HEK293 (cell line): ENCODE data around the gene SNTN.

Experiments used
- CTCF ChIA-PET: fragments of 350-600 bp; formaldehyde crosslinking; extraction: SDS; loops from one replicate; lab custom pipeline; 2021; ENCODE audit warnings: antibody characterized with exemption; lab: Yijun Ruan, JAX
- POLR2A ChIA-PET: fragments of 300-600 bp; formaldehyde crosslinking; extraction: SDS; loops from one replicate; lab custom pipeline; 2020; ENCODE audit warnings: antibody characterized with exemption, inconsistent platforms; lab: Yijun Ruan, JAX
- H3K27ac ChIP-seq: fragments of 200-500 bp; sonication (Bioruptor generic); 2 replicates; pipeline ENCODE4 v1.5.1; 2014; ENCODE audit warnings: low read depth, low read length, control low read depth, inconsistent platforms; ENCODE audit errors: extremely low read depth
- H3K36me3 ChIP-seq, 2 experiments: fragments of 200-500 bp in 1 of 2; sonication (Bioruptor generic) in 1 of 2; 1 replicate in 1 of 2; 2 replicates in 1 of 2; pipeline ENCODE4 v1.5.1; 2014 to 2017; ENCODE audit warnings: inconsistent platforms in 2 of 2, low read length in 2 of 2; ENCODE audit not compliant: control insufficient read depth in 2 of 2, insufficient read depth in 1 of 2
- H3K4me1 ChIP-seq: fragments of 200-500 bp; sonication (Bioruptor generic); 2 replicates; pipeline ENCODE4 v1.5.1; 2014; ENCODE audit warnings: mild to moderate bottlenecking, low read length, inconsistent platforms; ENCODE audit not compliant: control insufficient read depth, insufficient read depth
- H3K4me3 ChIP-seq: 2 replicates; pipeline ENCODE4 v1.5.1; 2011; ENCODE audit warnings: low read depth, mild to moderate bottlenecking, control low read depth, low read length, moderate library complexity
- H3K9me3 ChIP-seq: fragments of 200-500 bp; sonication (Bioruptor generic); 2 replicates; pipeline ENCODE4 v1.5.1; 2014; ENCODE audit warnings: low read depth, low read length, inconsistent platforms; ENCODE audit not compliant: control insufficient read depth, insufficient read depth
- BCL11B ChIP-seq: fragments of 450-650 bp; formaldehyde crosslinking; IDR thresholded peaks from 2 replicates; pipeline ENCODE4 v1.5.1; 2016; ENCODE audit warnings: low read depth, missing biosample characterization, missing genetic modification characterization
- GLI2 ChIP-seq: fragments of 450-650 bp; formaldehyde crosslinking; IDR thresholded peaks from 2 replicates; pipeline ENCODE4; 2017; ENCODE audit warnings: missing biosample characterization, missing genetic modification characterization, low read depth, borderline replicate concordance
- GLIS1 ChIP-seq: fragments of 450-650 bp; formaldehyde crosslinking; IDR thresholded peaks from 2 replicates; pipeline ENCODE4 v1.5.1; 2016; ENCODE audit warnings: missing biosample characterization, missing genetic modification characterization
- MEIS1 ChIP-seq: sonication (generic); formaldehyde crosslinking; IDR thresholded peaks from 2 replicates; pipeline ENCODE4 v1.8.1; 2022; ENCODE audit warnings: missing genetic modification reagents, mild to moderate bottlenecking, borderline replicate concordance
- SALL2 ChIP-seq: fragments of 450-650 bp; formaldehyde crosslinking; IDR thresholded peaks from 2 replicates; pipeline ENCODE4 v1.5.0; 2017; ENCODE audit warnings: missing biosample characterization, mild to moderate bottlenecking, missing genetic modification characterization, borderline replicate concordance
- SCRT1 ChIP-seq: fragments of 450-650 bp; formaldehyde crosslinking; IDR thresholded peaks from 2 replicates; pipeline ENCODE4 v1.5.1; 2016; ENCODE audit warnings: missing biosample characterization, missing genetic modification characterization, borderline replicate concordance
- TRIM28 ChIP-seq: IDR thresholded peaks from 2 replicates; pipeline ENCODE4 v1.6.1; 2011; ENCODE audit warnings: low read length, control low read depth, borderline replicate concordance
- ZBTB1 ChIP-seq: fragments of 450-650 bp; formaldehyde crosslinking; IDR thresholded peaks from 2 replicates; pipeline ENCODE4 v1.5.1; 2016; ENCODE audit warnings: missing biosample characterization, missing genetic modification characterization
- ZBTB8A ChIP-seq: fragments of 450-650 bp; formaldehyde crosslinking; IDR thresholded peaks from 2 replicates; pipeline ENCODE4 v1.5.1; 2016; ENCODE audit warnings: missing biosample characterization, missing genetic modification characterization
- ZFP41 ChIP-seq: fragments of 450-650 bp; formaldehyde crosslinking; IDR thresholded peaks from 2 replicates; pipeline ENCODE4 v1.5.1; 2016; ENCODE audit warnings: missing biosample characterization, missing genetic modification characterization, borderline replicate concordance
- ZIC2 ChIP-seq: fragments of 450-650 bp; formaldehyde crosslinking; IDR thresholded peaks from 2 replicates; pipeline ENCODE4 v1.5.1; 2016; ENCODE audit warnings: missing biosample characterization, missing genetic modification characterization
- ZNF138 ChIP-seq: fragments of 450-650 bp; formaldehyde crosslinking; IDR thresholded peaks from 2 replicates; pipeline ENCODE4 v1.5.1; 2016; ENCODE audit warnings: missing biosample characterization, missing genetic modification characterization, borderline replicate concordance
- ZNF155 ChIP-seq: fragments of 450-650 bp; formaldehyde crosslinking; IDR thresholded peaks from 2 replicates; pipeline ENCODE4 v1.5.1; 2016; ENCODE audit warnings: missing biosample characterization, missing genetic modification characterization
- ZNF175 ChIP-seq: fragments of 450-650 bp; formaldehyde crosslinking; IDR thresholded peaks from 2 replicates; pipeline ENCODE4 v1.5.1; 2016; ENCODE audit warnings: missing biosample characterization, missing genetic modification characterization
- ZNF211 ChIP-seq: fragments of 450-650 bp; formaldehyde crosslinking; IDR thresholded peaks from 2 replicates; pipeline ENCODE4 v1.5.1; 2016; ENCODE audit warnings: low read depth, missing biosample characterization, missing genetic modification characterization
- ZNF239 ChIP-seq: fragments of 450-650 bp; formaldehyde crosslinking; IDR thresholded peaks from 2 replicates; pipeline ENCODE4 v1.5.1; 2016; ENCODE audit warnings: missing biosample characterization, missing genetic modification characterization
- ZNF266 ChIP-seq: fragments of 450-650 bp; formaldehyde crosslinking; IDR thresholded peaks from 2 replicates; pipeline ENCODE4 v1.5.1; 2016; ENCODE audit warnings: missing biosample characterization, missing genetic modification characterization, low read depth
- ZNF292 ChIP-seq: fragments of 450-650 bp; formaldehyde crosslinking; IDR thresholded peaks from 2 replicates; pipeline ENCODE4 v1.5.1; 2016; ENCODE audit warnings: low read depth, missing biosample characterization, missing genetic modification characterization, borderline replicate concordance
- ZNF302 ChIP-seq: fragments of 450-650 bp; formaldehyde crosslinking; IDR thresholded peaks from 2 replicates; pipeline ENCODE4 v1.5.1; 2016; ENCODE audit warnings: missing biosample characterization, missing genetic modification characterization, low read depth
- ZNF311 ChIP-seq: fragments of 450-650 bp; formaldehyde crosslinking; IDR thresholded peaks from 2 replicates; pipeline ENCODE4 v1.5.1; 2017; ENCODE audit warnings: missing biosample characterization, missing genetic modification characterization, borderline replicate concordance
- ZNF350 ChIP-seq: fragments of 450-650 bp; formaldehyde crosslinking; IDR thresholded peaks from 2 replicates; pipeline ENCODE4 v1.5.0; 2017; ENCODE audit warnings: missing biosample characterization, mild to moderate bottlenecking, missing genetic modification characterization
- ZNF416 ChIP-seq: fragments of 450-650 bp; formaldehyde crosslinking; IDR thresholded peaks from 2 replicates; pipeline ENCODE4 v1.5.1; 2016; ENCODE audit warnings: missing biosample characterization, missing genetic modification characterization
- ZNF473 ChIP-seq: fragments of 450-650 bp; formaldehyde crosslinking; IDR thresholded peaks from 2 replicates; pipeline ENCODE4 v1.5.1; 2017; ENCODE audit warnings: missing biosample characterization, missing genetic modification characterization
- ZNF501 ChIP-seq: fragments of 450-650 bp; formaldehyde crosslinking; IDR thresholded peaks from 2 replicates; pipeline ENCODE4 v1.5.1; 2016; ENCODE audit warnings: missing biosample characterization, missing genetic modification characterization
- ZNF514 ChIP-seq: fragments of 450-650 bp; formaldehyde crosslinking; IDR thresholded peaks from 2 replicates; pipeline ENCODE4 v1.5.1; 2016; ENCODE audit warnings: missing biosample characterization, missing genetic modification characterization
- ZNF544 ChIP-seq: fragments of 450-650 bp; formaldehyde crosslinking; IDR thresholded peaks from 2 replicates; pipeline ENCODE4 v1.5.0; 2017; ENCODE audit warnings: missing biosample characterization, missing genetic modification characterization
- ZNF585B ChIP-seq: fragments of 450-650 bp; formaldehyde crosslinking; IDR thresholded peaks from 2 replicates; pipeline ENCODE4 v1.5.1; 2016; ENCODE audit warnings: missing biosample characterization, missing genetic modification characterization
- ZNF596 ChIP-seq: fragments of 450-650 bp; IDR thresholded peaks from 2 replicates; pipeline ENCODE4 v1.5.0; 2018; ENCODE audit warnings: missing biosample characterization, mild to moderate bottlenecking, missing genetic modification characterization, moderate library complexity
- ZNF654 ChIP-seq: fragments of 450-650 bp; formaldehyde crosslinking; IDR thresholded peaks from 2 replicates; pipeline ENCODE4 v1.5.1; 2016; ENCODE audit warnings: low read depth, missing biosample characterization, missing genetic modification characterization
- ZNF658 ChIP-seq: fragments of 450-650 bp; formaldehyde crosslinking; IDR thresholded peaks from 2 replicates; pipeline ENCODE4; 2016; ENCODE audit warnings: missing biosample characterization, missing genetic modification characterization
- ZNF660 ChIP-seq: fragments of 450-650 bp; IDR thresholded peaks from 2 replicates; pipeline ENCODE4 v1.5.1; 2018; ENCODE audit warnings: missing biosample characterization, mild to moderate bottlenecking, missing genetic modification characterization
- ZNF670 ChIP-seq: fragments of 450-650 bp; formaldehyde crosslinking; IDR thresholded peaks from 2 replicates; pipeline ENCODE4 v1.5.1; 2016; ENCODE audit warnings: missing biosample characterization, missing genetic modification characterization, low read depth
- ZNF701 ChIP-seq: fragments of 450-650 bp; formaldehyde crosslinking; IDR thresholded peaks from 2 replicates; pipeline ENCODE4 v1.5.1; 2016; ENCODE audit warnings: missing biosample characterization, missing genetic modification characterization
- ZNF843 ChIP-seq: fragments of 450-650 bp; formaldehyde crosslinking; IDR thresholded peaks from 2 replicates; pipeline ENCODE4 v1.5.1; 2016; ENCODE audit warnings: missing biosample characterization, missing genetic modification characterization
- ZXDB ChIP-seq: fragments of 450-650 bp; formaldehyde crosslinking; IDR thresholded peaks from 2 replicates; pipeline ENCODE4 v1.5.1; 2016; ENCODE audit warnings: missing biosample characterization, missing genetic modification characterization
- TF ChIP-seq, protein P1 (sequence below): fragments of 450-650 bp; formaldehyde crosslinking; IDR thresholded peaks from 2 replicates; pipeline ENCODE4 v1.5.1; 2017; ENCODE audit warnings: missing biosample characterization, mild to moderate bottlenecking, missing genetic modification characterization, moderate library complexity
- TF ChIP-seq, protein P2 (sequence below): fragments of 450-650 bp; formaldehyde crosslinking; IDR thresholded peaks from 2 replicates; pipeline ENCODE4 v1.5.1; 2016; ENCODE audit warnings: missing biosample characterization, missing genetic modification characterization

Gene SNTN

DNA sequence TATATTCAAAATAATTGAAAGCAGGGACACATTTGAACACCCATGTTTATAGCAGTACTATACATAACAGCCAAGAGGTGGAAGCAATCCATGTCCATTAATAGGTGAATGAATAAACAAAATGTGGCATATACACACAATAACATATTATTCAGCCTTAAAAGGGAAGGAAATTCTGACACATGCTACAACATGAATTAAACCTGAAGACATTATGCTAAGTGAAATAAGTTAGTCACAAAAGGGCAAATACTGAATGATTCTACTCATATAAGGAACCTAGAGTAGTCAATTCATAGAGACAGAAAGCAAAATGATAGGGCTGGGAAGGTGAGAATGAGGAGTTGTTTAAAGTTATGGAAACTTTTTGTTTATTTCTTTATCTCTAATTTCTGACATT is 40.9 kb downstream of the SNTN start (continued):
- no peak for TF ChIP-seq ZNF658 (tag by site-specific recombination)
- TF ChIP-seq ZNF843, result no peak
- TF ChIP-seq ZNF239, result no peak
- TF ChIP-seq ZNF701 (tag by site-specific recombination), result no peak
- TF ChIP-seq, all 188 proteins: peak for 0

GRCh38 chr3:63705092-63705645 is 52.7 kb downstream of the SNTN start:
- no peak for TF ChIP-seq ZNF501 (tag by site-specific recombination)
- TF ChIP-seq ZNF138 (tag by site-specific recombination), result no peak
- no peak for TF ChIP-seq ZXDB (tag by site-specific recombination)
- no peak for TF ChIP-seq ZNF292 (tag by site-specific recombination)
- Histone ChIP-seq H3K9me3 (no peaks in the 10 kb centered on the region), H3K4me1 (no peaks in the 10 kb centered on the region), H3K27ac (no peak overlapping the region), H3K4me3 (no peak overlapping the region), H3K36me3 (no peaks in the 10 kb centered on the region)
- POLR2A ChIA-PET, result no interaction called here
- CTCF ChIA-PET, result no interaction called here

- H3K4me3 ChIP-seq, result no peak overlapping the region
- CTCF ChIA-PET, result no interaction called here
- POLR2A ChIA-PET, result no interaction called here
These were observed 54.0 kb downstream of the SNTN start for GRCh38 chr3:63706321-63707085.

DNA sequence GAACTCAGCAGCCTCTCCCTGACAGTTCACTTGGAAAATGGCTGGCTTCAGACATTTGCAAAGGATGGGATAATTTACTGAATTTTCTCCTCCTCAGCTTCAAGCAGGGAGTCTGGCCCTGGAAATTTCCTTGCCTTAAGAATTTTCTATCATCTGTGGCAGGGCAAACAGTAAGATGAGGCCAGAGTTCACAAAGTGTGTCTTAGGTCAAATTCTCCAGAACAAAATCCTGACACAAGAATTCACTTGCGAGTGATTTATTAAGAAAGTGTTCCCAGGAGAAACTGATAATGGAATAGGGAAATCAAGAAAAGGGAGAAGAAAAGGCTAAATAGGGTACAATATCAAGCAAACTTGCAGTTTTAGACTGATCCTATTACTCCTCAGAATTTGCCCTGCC is 55.3 kb downstream of the SNTN start:
- Histone ChIP-seq H3K4me1 (no peaks in the 10 kb centered on the region), H3K4me3 (no peak overlapping the region), H3K27ac (no peak overlapping the region), H3K9me3 (no peaks in the 10 kb centered on the region), H3K36me3 (no peaks in the 10 kb centered on the region)
- ChIA-PET POLR2A (no interaction called here), CTCF (no interaction called here)
- TF ChIP-seq ZIC2, result no peak
- TF ChIP-seq ZFP41 (tag by site-specific recombination), result no peak
- no peak for TF ChIP-seq ZNF175 (tag by site-specific recombination)
- TF ChIP-seq ZNF416 (tag by site-specific recombination), result no peak
- TF ChIP-seq ZNF211 (tag by site-specific recombination), result no peak
- TF ChIP-seq ZBTB8A (tag by site-specific recombination), result no peak
- TF ChIP-seq ZNF473 (tag by site-specific recombination), result no peak
- TF ChIP-seq ZNF514 (tag by site-specific recombination), result no peak
- no peak for TF ChIP-seq TRIM28
- no peak for TF ChIP-seq ZNF660
- no peak for TF ChIP-seq SCRT1
- no peak for TF ChIP-seq BCL11B (tag by site-specific recombination)
- TF ChIP-seq ZNF654 (tag by site-specific recombination), result no peak
- TF ChIP-seq ZNF302, result no peak

More at GRCh38 chr3:63706321-63707085, 54.0 kb downstream of the SNTN start:
- Histone ChIP-seq H3K27ac (no peak overlapping the region), H3K36me3 (no peaks in the 10 kb centered on the region), H3K9me3 (no peaks in the 10 kb centered on the region), H3K4me1 (no peaks in the 10 kb centered on the region)
- TF ChIP-seq ZIC2 (no peak), ZNF350 (no peak), GLI2 (tag by site-specific recombination) (no peak), SALL2 (tag by site-specific recombination) (no peak), ZBTB1 (no peak), ZNF266 (tag by site-specific recombination) (no peak), TRIM28 (no peak), GLIS1 (tag by site-specific recombination) (no peak), ZNF596 (tag by site-specific recombination) (no peak), ZNF670 (tag by site-specific recombination) (no peak), ZNF585B (tag by site-specific recombination) (no peak), ZNF155 (no peak), MEIS1 (CRISPR knock-in tag) (no peak), ZNF211 (tag by site-specific recombination) (no peak), ZNF544 (tag by site-specific recombination) (no peak), ZNF311 (tag by site-specific recombination) (no peak)
- TF ChIP-seq, protein P1, sequence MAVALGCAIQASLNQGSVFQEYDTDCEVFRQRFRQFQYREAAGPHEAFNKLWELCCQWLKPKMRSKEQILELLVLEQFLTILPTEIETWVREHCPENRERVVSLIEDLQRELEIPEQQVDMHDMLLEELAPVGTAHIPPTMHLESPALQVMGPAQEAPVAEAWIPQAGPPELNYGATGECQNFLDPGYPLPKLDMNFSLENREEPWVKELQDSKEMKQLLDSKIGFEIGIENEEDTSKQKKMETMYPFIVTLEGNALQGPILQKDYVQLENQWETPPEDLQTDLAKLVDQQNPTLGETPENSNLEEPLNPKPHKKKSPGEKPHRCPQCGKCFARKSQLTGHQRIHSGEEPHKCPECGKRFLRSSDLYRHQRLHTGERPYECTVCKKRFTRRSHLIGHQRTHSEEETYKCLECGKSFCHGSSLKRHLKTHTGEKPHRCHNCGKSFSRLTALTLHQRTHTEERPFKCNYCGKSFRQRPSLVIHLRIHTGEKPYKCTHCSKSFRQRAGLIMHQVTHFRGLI (tag by site-specific recombination), result no peak
- TF ChIP-seq, protein P2, sequence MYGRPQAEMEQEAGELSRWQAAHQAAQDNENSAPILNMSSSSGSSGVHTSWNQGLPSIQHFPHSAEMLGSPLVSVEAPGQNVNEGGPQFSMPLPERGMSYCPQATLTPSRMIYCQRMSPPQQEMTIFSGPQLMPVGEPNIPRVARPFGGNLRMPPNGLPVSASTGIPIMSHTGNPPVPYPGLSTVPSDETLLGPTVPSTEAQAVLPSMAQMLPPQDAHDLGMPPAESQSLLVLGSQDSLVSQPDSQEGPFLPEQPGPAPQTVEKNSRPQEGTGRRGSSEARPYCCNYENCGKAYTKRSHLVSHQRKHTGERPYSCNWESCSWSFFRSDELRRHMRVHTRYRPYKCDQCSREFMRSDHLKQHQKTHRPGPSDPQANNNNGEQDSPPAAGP (tag by site-specific recombination), result no peak
